Activated CD4-positive, alpha-beta T cell treated with anti-CD3 and anti-CD28 coated beads for 1 hour (primary cell): ENCODE measurements around the gene OR52A1.

Experiments
- DNase-seq: peaks from one replicate; pipeline ENCODE4 v3.0.0-alpha.2; 2020

The OR52A1 gene

DNA sequence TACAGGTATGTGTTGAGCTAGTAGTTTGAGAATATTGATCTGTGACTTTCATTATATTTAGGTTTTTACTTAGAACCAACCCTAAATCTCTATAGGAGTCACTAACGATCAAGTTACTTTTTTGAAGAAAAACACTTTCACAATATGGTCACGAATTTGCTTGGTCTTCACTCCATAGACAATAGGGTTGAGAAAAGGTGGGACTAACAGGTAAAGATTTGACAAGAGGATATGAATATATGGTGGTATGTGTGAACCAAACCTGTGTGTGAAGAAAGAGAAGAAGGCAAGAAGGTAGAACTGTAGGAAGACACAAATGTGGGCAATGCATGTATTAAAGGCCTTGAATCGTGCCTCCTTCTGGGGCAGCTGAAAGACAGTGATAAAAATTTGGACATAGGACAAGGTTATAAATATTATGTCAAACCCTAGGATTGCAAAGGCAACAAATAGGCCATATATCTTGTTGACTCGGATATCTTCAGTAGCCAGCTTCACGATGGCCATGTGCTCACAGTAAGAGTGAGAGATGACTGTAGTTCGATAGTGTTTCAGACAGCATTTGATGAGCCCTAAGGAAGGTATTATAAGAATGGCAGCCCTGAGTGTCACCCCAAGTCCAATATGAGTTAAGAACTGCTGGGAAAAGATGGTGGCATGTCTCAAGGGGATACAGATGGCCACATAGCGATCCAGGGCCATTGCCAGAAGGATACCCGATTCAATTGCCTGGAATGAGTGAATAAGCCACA is 22.8 kb downstream of the OR52A1 start:
- no peak for DNase-seq

DNA sequence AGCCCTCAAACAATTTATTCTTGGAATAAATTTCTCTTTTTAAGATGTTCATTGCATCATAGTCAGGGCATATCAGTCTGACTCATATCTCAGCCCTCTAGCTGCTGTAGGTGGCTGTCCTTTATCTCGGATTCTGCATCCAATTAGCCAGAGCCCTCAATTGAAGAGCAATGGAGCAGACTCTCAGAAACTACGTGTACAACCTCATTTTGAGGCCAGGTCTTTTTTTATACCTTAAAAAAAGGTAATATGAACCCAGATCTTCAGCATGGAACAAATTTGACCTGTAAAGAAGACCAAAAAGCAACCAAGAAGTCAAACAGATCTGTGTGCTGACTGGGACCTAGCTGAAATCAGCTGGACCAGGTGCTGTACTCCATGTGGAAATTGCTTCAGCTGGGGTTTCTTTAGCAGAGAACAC is 25.1 kb downstream of the OR52A1 start:
- no peak for DNase-seq

- DNase-seq: no peak
These were observed 29.5 kb downstream of the OR52A1 start for GRCh38 chr11:5124891-5125620.

DNA sequence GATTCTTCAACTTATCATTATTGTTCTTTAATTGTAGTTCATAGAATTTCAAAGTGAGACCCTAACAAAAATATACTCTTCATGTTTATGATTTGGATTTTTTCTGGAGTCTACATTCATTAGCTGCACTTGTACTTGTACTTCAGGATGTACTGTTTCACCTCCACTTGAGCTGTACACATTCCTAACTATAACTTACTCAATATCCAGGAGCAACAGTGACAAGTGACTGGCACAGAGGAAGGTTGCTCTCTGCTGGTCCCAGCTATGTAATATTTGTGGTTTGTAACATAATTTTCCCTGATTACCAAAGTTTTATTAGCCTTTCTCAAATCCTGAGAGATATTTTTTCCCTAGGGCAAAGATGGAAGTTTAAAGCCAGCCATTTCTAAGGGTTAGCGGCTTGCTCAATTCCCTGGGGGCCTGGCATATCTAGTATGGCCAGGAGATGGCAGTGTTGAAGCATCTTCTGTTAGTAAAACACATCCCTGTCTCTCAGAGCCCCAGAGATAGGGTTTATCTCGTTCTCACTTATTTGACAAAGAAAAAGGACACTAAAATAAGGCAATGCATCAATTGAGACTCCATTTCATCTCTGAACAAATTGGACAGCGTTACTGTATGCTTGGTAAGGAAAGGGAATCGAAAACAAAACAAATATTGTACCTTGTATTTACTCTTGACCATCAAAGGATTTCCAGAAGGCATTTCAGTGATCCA is 30.6 kb downstream of the OR52A1 start:
- DNase-seq: peak; percentile 9

- no peak for DNase-seq
These were observed 35.7 kb downstream of the OR52A1 start for GRCh38 chr11:5118893-5119292.

DNA sequence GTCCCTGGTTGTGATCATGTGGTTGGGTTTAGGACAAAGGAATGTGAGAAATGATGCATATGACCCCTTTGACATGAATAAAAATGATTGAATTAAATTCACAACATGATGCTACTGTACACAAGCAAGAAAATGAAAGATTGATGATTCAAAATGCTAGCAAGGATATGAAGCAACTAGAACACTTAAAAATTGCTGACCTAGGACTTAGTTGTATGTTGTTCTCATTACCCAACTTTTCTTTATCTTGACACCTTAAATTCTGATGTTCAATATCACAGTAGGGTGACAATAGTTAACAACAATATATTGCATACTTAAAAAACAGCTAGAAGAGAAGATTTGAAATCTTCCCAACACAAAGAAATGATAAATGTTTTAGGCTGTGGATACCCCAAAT is 37.0 kb downstream of the OR52A1 start:
- DNase-seq: no peak

DNA sequence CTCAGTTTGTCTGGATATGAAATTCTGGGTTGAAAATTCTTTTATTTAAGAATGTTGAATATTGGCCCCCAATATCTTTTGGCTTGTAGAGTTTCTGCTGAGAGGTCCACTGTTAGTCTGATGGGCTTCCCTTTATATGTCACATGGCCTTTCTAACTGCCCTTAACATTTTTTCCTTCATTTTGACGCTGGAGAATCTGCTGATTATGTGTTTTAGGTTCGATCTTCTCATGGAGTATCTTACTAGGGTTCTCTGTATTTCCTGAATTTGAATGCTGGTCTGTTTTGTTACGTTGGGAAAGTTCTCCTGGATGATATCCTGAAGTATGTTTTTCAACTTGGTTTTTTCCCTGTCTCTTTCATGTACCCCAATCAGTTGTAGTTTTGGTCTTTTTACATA is 39.2 kb downstream of the OR52A1 start:
- no peak for DNase-seq

- no peak for DNase-seq
These were observed 47.3 kb downstream of the OR52A1 start for GRCh38 chr11:5107285-5107684.

DNA sequence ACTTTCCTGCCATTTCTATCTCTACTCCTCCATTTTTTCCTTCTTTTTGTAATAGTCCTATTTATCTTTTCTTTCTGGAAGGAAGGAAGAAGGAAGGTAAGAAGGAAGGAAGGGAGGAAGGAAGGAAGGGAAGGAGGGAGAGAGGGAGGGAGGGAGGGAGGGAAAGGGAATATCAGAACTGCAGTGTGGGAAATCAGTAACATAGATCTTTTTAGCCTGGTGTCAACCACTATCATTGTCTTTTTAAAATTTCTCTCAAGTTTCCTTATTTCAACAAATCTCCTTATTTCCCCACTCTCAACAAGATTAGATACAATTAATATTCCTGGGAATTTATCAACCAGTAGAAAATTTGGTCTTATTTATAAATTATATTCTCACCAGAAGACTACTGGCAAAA is 51.5 kb downstream of the OR52A1 start:
- no peak for DNase-seq

- no peak for DNase-seq
These were observed 52.3 kb downstream of the OR52A1 start for GRCh38 chr11:5102246-5102645.

DNA sequence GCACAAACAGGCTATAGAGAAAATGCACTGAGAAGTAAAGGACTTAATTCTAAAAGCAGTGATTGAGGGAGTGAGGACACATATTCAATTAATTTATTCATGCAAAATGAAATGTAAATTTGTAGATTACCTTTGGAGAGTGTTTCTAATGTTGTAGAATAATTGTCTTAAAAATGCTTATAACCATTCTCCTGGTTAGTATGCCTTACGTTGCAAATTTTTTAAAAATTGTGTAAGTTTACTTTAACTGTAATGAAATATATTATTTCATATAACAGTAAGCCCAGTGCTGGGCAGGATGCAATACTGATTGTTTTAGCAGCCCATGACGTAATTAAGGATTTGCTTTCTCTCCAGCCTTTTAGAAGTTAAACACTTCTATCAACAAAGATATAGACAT is 58.5 kb downstream of the OR52A1 start:
- no peak for DNase-seq
